GM06990 (cell line): Measurements from ENCODE around the gene ZNF768.

Experiments
- DNase-seq: peaks from one replicate; pipeline ENCODE4 v3.0.0-alpha.2; 2011; ENCODE audit not compliant: insufficient read length; ENCODE audit errors: extremely low read depth
- H3K27me3 ChIP-seq: replicated peaks from 2 replicates; pipeline ENCODE4 v1.6.0; 2011; ENCODE audit warnings: low read length; ENCODE audit not compliant: control insufficient read depth, insufficient read depth
- H3K36me3 ChIP-seq: 2 replicates; pipeline ENCODE4 v1.5.1; 2011; ENCODE audit warnings: low read length; ENCODE audit not compliant: control insufficient read depth, insufficient read depth
- H3K4me3 ChIP-seq: replicated peaks from 2 replicates; pipeline ENCODE4 v1.5.1; 2011; ENCODE audit warnings: low read depth, mild to moderate bottlenecking, control low read depth, low read length
- CTCF ChIP-seq: IDR thresholded peaks from 2 replicates; pipeline ENCODE4 v1.5.1; 2011; ENCODE audit warnings: low read length, control low read depth, mild to moderate bottlenecking, inconsistent platforms; ENCODE audit not compliant: insufficient read depth, poor library complexity, severe bottlenecking

The ZNF768 gene

GRCh38 chr16:30553393-30553899 is 27.1 kb upstream of the ZNF768 start:
- Histone ChIP-seq H3K27me3 (no peaks in the 10 kb centered on the region), H3K36me3 (peaks cover 7% of the 10 kb centered on the region; the same call in 1 of the 2 replicates), H3K4me3 (no peak overlapping the region)
- no peak for DNase-seq
- no peak for TF ChIP-seq CTCF

GRCh38 chr16:30552956-30553355 is 26.6 kb upstream of the ZNF768 start:
- TF ChIP-seq CTCF = no peak
- Histone ChIP-seq H3K36me3 (peaks cover 7% of the 10 kb centered on the region; the same call in 1 of the 2 replicates), H3K4me3 (no peak overlapping the region), H3K27me3 (no peaks in the 10 kb centered on the region)
- DNase-seq = no peak

DNA sequence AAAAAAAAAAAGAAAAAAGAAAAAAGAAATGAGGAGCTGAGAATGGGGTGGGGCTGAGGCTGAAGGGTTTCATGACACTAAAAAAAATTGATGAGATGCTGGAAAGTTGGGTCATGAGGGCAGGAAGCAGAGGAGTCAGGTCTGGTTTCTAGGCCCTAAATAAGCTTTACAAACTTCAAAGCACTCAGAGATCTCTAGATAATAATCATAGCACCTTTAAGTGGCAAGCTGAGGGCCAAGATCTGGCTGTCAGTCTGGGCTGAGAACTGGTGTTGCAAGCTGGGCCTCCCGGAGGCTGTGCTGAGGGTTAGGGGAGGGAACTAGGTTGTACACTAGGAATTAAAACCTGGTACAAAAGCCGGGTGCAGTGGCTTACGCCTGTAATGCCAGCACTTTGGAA is 25.4 kb upstream of the ZNF768 start:
- no peak for TF ChIP-seq CTCF
- no peak for DNase-seq
- no peak overlapping the region for H3K4me3 ChIP-seq
- peaks cover 7% of the 10 kb centered on the region; the same call in 1 of the 2 replicates for H3K36me3 ChIP-seq
- H3K27me3 ChIP-seq = no peaks in the 10 kb centered on the region

- DNase-seq = no peak
- Histone ChIP-seq H3K36me3 (peaks cover 2% of the 10 kb centered on the region; the same call in 1 of the 2 replicates), H3K27me3 (no peaks in the 10 kb centered on the region), H3K4me3 (no peak overlapping the region)
- no peak for TF ChIP-seq CTCF
Observed at GRCh38 chr16:30548416-30549253, 22.3 kb upstream of the ZNF768 start.

- DNase-seq = no peak
- no peak for TF ChIP-seq CTCF
- no peak overlapping the region for H3K4me3 ChIP-seq
- no peaks in the 10 kb centered on the region; the same call in 1 of the 2 replicates for H3K36me3 ChIP-seq
- H3K27me3 ChIP-seq = no peaks in the 10 kb centered on the region
Observed at GRCh38 chr16:30546115-30546514, 19.7 kb upstream of the ZNF768 start.

GRCh38 chr16:30543067-30543466 is 16.7 kb upstream of the ZNF768 start:
- no peaks in the 10 kb centered on the region for H3K27me3 ChIP-seq
- H3K36me3 ChIP-seq = no peaks in the 10 kb centered on the region; the same call in 1 of the 2 replicates
- H3K4me3 ChIP-seq = no peak overlapping the region
- DNase-seq = no peak
- no peak for TF ChIP-seq CTCF
